SK-N-SH (cell line): ENCODE measurements around the gene UCN. TPM values are rescaled to one million over a fixed set of nuclear protein-coding genes. Genes with fewer than 3 reads are reported as not detected.

Experiments used
- CTCF ChIA-PET: fragments of 300-600, 350-600 bp; formaldehyde crosslinking; extraction: SDS; loops from one replicate; lab custom pipeline; 2021; lab: Yijun Ruan, JAX
- POLR2A ChIA-PET: fragments of 350-600 bp; sonication (Branson Sonifier 250); formaldehyde crosslinking; extraction: SDS; loops from one replicate; lab custom pipeline; 2020; ENCODE audit warnings: antibody characterized with exemption, inconsistent platforms; lab: Yijun Ruan, JAX
- DNase-seq: peaks from one replicate; pipeline ENCODE4 v3.0.0; 2012
- H2AFZ ChIP-seq: fragments of 200-600 bp; sonication (generic); 2 replicates; pipeline ENCODE4 v1.8.1; 2016; ENCODE audit warnings: antibody characterized with exemption, mild to moderate bottlenecking, low read depth
- H3F3A ChIP-seq: fragments of 200-600 bp; sonication (generic); replicated peaks from 2 replicates; pipeline ENCODE3; 2016; ENCODE audit warnings: antibody characterized with exemption, mild to moderate bottlenecking; ENCODE audit not compliant: insufficient read depth
- H3K27ac ChIP-seq, 2 experiments: fragments of 200-500 bp in 1 of 2; fragments of 200-600 bp in 1 of 2; sonication (Bioruptor generic) in 1 of 2; sonication (generic), shearing (Covaris generic) in 1 of 2; 2 replicates each; pipeline versions ENCODE4 v1.5.1 to v1.6.1; 2014 to 2016; ENCODE audit warnings: low read depth in 2 of 2, inconsistent platforms in 1 of 2, low read length in 1 of 2, mild to moderate bottlenecking in 1 of 2, mixed read lengths in 1 of 2
- H3K27me3 ChIP-seq: fragments of 200-600 bp; sonication (generic), shearing (Covaris generic); 2 replicates; pipeline ENCODE4 v1.6.1; 2016; ENCODE audit warnings: mixed run types; ENCODE audit not compliant: insufficient read depth
- H3K36me3 ChIP-seq, 2 experiments: fragments of 200-500 bp in 1 of 2; fragments of 200-600 bp in 1 of 2; sonication (Bioruptor generic) in 1 of 2; sonication (generic) in 1 of 2; replicated peaks in 1 of 2; 2 replicates each; pipeline versions ENCODE3 to v1.5.1; 2014 to 2016; ENCODE audit warnings: low read length in 1 of 2, mild to moderate bottlenecking in 1 of 2; ENCODE audit not compliant: insufficient read depth in 2 of 2, control insufficient read depth in 1 of 2
- H3K4me1 ChIP-seq, 2 experiments: fragments of 200-500 bp in 1 of 2; fragments of 200-600 bp in 1 of 2; sonication (Bioruptor generic) in 1 of 2; sonication (generic), shearing (Covaris generic) in 1 of 2; 2 replicates each; pipeline versions ENCODE4 v1.5.1 to v1.6.1; 2014 to 2016; ENCODE audit warnings: low read depth in 1 of 2, low read length in 1 of 2, mixed run types in 1 of 2; ENCODE audit not compliant: insufficient read depth in 2 of 2, control insufficient read depth in 1 of 2
- H3K4me2 ChIP-seq: fragments of 200-600 bp; sonication (generic), shearing (Covaris generic); 2 replicates; pipeline ENCODE4 v1.6.1; 2017; ENCODE audit warnings: mixed run types
- H3K4me3 ChIP-seq, 2 experiments: fragments of 200-500 bp in 1 of 2; fragments of 200-600 bp in 1 of 2; sonication (Bioruptor generic) in 1 of 2; sonication (generic), shearing (Covaris generic) in 1 of 2; 2 replicates each; pipeline versions ENCODE4 v1.5.1 to v1.8.1; 2014 to 2016; ENCODE audit warnings: low read depth in 2 of 2, inconsistent platforms in 1 of 2, low read length in 1 of 2, mild to moderate bottlenecking in 1 of 2, mixed read lengths in 1 of 2, moderate library complexity in 1 of 2
- H3K79me2 ChIP-seq: fragments of 200-600 bp; sonication (generic); 2 replicates; pipeline ENCODE4 v1.8.1; 2017; ENCODE audit warnings: mild to moderate bottlenecking; ENCODE audit not compliant: insufficient read depth
- H3K9ac ChIP-seq: fragments of 200-600 bp; sonication (generic); 2 replicates; pipeline ENCODE4 v1.6.1; 2017; ENCODE audit warnings: mixed run types
- H3K9me2 ChIP-seq: fragments of 200-600 bp; sonication (generic); 2 replicates; pipeline ENCODE4 v1.6.1; 2017; ENCODE audit warnings: mixed run types
- H3K9me3 ChIP-seq: fragments of 200-600 bp; sonication (generic); 2 replicates; pipeline ENCODE4 v1.6.1; 2017; ENCODE audit warnings: mixed run types, mild to moderate bottlenecking, moderate library complexity
- H4K20me1 ChIP-seq: fragments of 200-600 bp; sonication (generic); 2 replicates; pipeline ENCODE4 v1.6.1; 2017; ENCODE audit warnings: mild to moderate bottlenecking, mixed run types; ENCODE audit not compliant: insufficient read depth
- ELF1 ChIP-seq: IDR thresholded peaks from 2 replicates; pipeline ENCODE4 v1.4.0; 2012
- EP300 ChIP-seq, 2 experiments: IDR thresholded peaks; 2 replicates each; pipeline versions ENCODE4 v1.4.0 to v1.6.1; 2012; ENCODE audit warnings: borderline replicate concordance in 1 of 2, low read depth in 1 of 2, low read length in 1 of 2
- FOXM1 ChIP-seq: IDR thresholded peaks from 2 replicates; pipeline ENCODE4 v1.4.0; 2012; ENCODE audit warnings: low read depth, mild to moderate bottlenecking
- MAX ChIP-seq: IDR thresholded peaks from 2 replicates; pipeline ENCODE4 v1.4.0; 2012; ENCODE audit warnings: low read depth
- NFIC ChIP-seq: IDR thresholded peaks from 2 replicates; pipeline ENCODE4 v1.4.0; 2012; ENCODE audit warnings: borderline replicate concordance
- NRF1 ChIP-seq: IDR thresholded peaks from 2 replicates; pipeline ENCODE4 v1.6.1; 2012; ENCODE audit warnings: low read depth, mild to moderate bottlenecking, low read length
- POLR2AphosphoS5 ChIP-seq: IDR thresholded peaks from 2 replicates; pipeline ENCODE4 v1.6.1; 2012; ENCODE audit warnings: low read depth, low read length
- RCOR1 ChIP-seq: fragments of 150-350 bp; IDR thresholded peaks from 2 replicates; pipeline ENCODE4 v1.6.1; 2017; ENCODE audit warnings: antibody characterized with exemption, low read length
- REST ChIP-seq: IDR thresholded peaks from 2 replicates; pipeline ENCODE4 v1.6.1; 2012; ENCODE audit warnings: mild to moderate bottlenecking, low read depth, low read length, moderate library complexity
- TAF1 ChIP-seq: IDR thresholded peaks from 2 replicates; pipeline ENCODE4 v1.6.1; 2012; ENCODE audit warnings: low read depth, mild to moderate bottlenecking, low read length, moderate library complexity, borderline replicate concordance
- TCF12 ChIP-seq: IDR thresholded peaks from 2 replicates; pipeline ENCODE4 v1.4.0; 2012
- WGBS: methylation state at CpG from one replicate; pipeline ENCODE4 v1.1.6; 2017; ENCODE audit warnings: low lambda C conversion rate; 5-methylcytosine and 5-hydroxymethylcytosine counted together
- polyA plus RNA-seq, 3 experiments: library from polyadenylated mRNA; depleted of rRNA; stranded (reverse); fragments of >200 nt; gene quantifications; 2 replicates each; pipeline ENCODE4 v1.2.3, GENCODE V29; 2012
- TF ChIP-seq, protein P1 (sequence below): fragments of 200-600 bp; sonication (generic); IDR thresholded peaks from 2 replicates; pipeline ENCODE4 v1.6.1; 2017; ENCODE audit warnings: antibody characterized with exemption, mild to moderate bottlenecking, moderate library complexity

The UCN gene
- polyA plus RNA-seq, 1 of the 3 experiments (the other 2 are of a cell fraction), result 2.8 TPM

DNA sequence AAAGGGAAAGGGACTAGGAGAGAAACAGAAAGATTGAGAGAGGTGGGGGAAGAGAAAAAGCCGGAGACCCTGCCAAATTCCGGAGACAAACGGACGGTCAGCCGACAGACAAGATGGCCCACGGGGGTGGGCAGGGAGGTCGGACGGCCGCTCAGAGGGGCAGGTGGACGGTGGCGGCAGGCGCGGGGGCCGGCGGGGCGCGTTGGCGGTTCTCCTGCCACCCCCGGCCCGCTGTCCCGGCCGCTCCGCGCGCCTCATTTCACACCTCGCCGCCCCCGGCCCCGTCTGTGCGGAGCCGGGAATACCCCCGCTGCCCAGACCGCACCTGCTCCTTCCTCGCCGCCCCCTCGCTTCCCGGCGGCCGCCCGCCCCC lies 46.3 kb downstream of the UCN start (continued):
- no peak for TF ChIP-seq FOXM1
- no peak for TF ChIP-seq TAF1
- no peak for TF ChIP-seq POLR2AphosphoS5
- TF ChIP-seq RCOR1, result no peak
- no peak for TF ChIP-seq NRF1
- TF ChIP-seq REST, result no peak
- TF ChIP-seq NFIC, result no peak
- TF ChIP-seq ELF1, result no peak
- no peak for TF ChIP-seq MAX

- no peaks in the 10 kb centered on the region for H3K36me3 ChIP-seq
- 91% methylated on average over 11 of the region's 11 CpGs for WGBS
- H3K79me2 ChIP-seq, result no peaks in the 10 kb centered on the region
- ChIA-PET POLR2A (interaction anchor here (0.7 kb wide), 1 partner anchor 663 kb away, joined by 3 read pairs; no protein-coding TSS in a partner anchor), CTCF (interaction anchor here (0.7 to 14.1 kb wide), 5 partner anchors 9 to 91 kb away, joined by 3 to 392 read pairs (median 85); partner anchors contain the start of gene TRIM54)
- H3K4me1 ChIP-seq, result peaks cover 9 to 28% of the 10 kb centered on the region in 2 experiments; a peak in 1 of 4 replicates
- peaks cover 7% of the 10 kb centered on the region for H3F3A ChIP-seq
- no peaks in the 10 kb centered on the region for H4K20me1 ChIP-seq
- no peaks in the 10 kb centered on the region for H3K9me2 ChIP-seq
- H3K27me3 ChIP-seq, result peaks cover 59% of the 10 kb centered on the region
- H2AFZ ChIP-seq, result no peak overlapping the region
- no peak for DNase-seq
- H3K9me3 ChIP-seq, result no peaks in the 10 kb centered on the region
- no peak overlapping the region for H3K9ac ChIP-seq
- no peak overlapping the region for H3K4me3 ChIP-seq
- no peak overlapping the region; the same call in 1 of the 2 replicates for H3K4me2 ChIP-seq
- no peak overlapping the region for H3K27ac ChIP-seq
- TF ChIP-seq EP300 (IDR thresholded peaks at IDR 0.05; ENCODE audit: borderline replicate concordance in 1 of 2, low read depth in 1 of 2, low read length in 1 of 2), result no peak
- no peak for TF ChIP-seq RCOR1
- TF ChIP-seq, protein P1, sequence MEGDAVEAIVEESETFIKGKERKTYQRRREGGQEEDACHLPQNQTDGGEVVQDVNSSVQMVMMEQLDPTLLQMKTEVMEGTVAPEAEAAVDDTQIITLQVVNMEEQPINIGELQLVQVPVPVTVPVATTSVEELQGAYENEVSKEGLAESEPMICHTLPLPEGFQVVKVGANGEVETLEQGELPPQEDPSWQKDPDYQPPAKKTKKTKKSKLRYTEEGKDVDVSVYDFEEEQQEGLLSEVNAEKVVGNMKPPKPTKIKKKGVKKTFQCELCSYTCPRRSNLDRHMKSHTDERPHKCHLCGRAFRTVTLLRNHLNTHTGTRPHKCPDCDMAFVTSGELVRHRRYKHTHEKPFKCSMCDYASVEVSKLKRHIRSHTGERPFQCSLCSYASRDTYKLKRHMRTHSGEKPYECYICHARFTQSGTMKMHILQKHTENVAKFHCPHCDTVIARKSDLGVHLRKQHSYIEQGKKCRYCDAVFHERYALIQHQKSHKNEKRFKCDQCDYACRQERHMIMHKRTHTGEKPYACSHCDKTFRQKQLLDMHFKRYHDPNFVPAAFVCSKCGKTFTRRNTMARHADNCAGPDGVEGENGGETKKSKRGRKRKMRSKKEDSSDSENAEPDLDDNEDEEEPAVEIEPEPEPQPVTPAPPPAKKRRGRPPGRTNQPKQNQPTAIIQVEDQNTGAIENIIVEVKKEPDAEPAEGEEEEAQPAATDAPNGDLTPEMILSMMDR, result no peak
- TF ChIP-seq MAX, result no peak
- no peak for TF ChIP-seq TCF12
Measured at GRCh38 chr2:27261241-27261925, 46.9 kb downstream of the UCN start.
